Activated CD8-positive, alpha-beta memory T cell treated with anti-CD3 and anti-CD28 coated beads for 1 hour (primary cell): Measurements from ENCODE around the gene TM4SF4.

Experiments
- DNase-seq, 2 donors: peaks; one replicate each; pipeline ENCODE4 v3.0.0-alpha.2; 2020; ENCODE audit warnings: low read depth in 1 of 2; ENCODE audit errors: extremely low read depth in 1 of 2

The TM4SF4 gene

GRCh38 chr3:149480326-149481017 lies 6.0 kb downstream of the TM4SF4 start:
- DNase-seq, result no peak

DNA sequence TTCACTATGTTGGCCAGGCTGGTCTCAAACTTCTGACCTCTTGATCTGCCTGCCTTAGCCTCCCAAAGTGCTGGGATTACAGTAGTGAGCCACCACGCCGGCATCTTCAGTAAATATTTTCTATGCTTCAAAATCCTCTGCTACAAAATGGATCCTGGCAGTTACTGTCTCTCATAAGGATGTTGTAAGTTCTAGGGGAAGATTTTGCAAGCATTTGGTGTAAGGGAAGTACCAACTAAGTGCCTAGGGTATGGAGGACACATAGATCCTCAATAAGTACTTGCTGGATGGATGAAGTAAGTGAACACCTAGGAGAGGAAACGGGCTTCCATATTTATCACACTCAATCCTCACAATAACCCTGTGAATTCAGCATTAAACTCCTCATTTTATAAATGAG lies 6.6 kb downstream of the TM4SF4 start:
- no peak for DNase-seq

DNA sequence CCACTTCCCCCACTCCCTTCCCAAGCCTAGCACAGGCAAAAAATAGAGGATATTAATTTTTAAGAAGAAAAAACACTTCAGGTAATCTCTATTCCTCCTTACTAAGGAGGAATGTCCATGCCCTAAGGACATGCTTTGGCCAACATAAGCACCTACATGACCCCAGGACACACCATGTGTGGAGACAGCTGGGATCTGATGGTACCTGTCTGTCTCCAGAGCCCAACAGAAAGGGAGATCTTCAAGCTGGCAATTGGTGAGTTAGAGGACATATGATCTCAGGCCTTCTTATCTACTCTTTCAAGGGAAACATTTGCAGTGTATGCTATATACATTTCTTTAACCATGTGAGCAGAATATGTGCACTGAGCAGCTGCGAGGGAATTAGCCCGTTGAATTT lies 7.0 kb downstream of the TM4SF4 start:
- no peak for DNase-seq

DNA sequence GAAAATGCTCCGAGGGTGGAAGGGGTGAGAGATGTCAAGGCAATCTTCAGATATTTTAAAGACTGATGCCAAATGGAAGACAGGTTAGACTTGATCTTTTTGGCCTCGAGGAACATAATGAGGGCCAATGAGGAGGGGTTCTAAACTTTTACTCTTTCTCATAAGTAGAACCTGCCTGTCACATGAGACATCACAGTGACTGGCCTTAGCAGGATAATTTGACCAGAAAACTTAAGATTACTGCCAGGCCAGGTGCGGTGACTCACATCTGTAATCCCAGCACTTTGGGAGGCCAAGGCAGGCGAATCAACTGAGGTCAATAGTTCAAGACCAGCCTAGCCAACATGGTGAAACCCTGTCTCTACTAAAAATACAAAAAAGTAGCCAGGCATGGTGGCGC lies 12.2 kb downstream of the TM4SF4 start:
- DNase-seq, result no peak

DNA sequence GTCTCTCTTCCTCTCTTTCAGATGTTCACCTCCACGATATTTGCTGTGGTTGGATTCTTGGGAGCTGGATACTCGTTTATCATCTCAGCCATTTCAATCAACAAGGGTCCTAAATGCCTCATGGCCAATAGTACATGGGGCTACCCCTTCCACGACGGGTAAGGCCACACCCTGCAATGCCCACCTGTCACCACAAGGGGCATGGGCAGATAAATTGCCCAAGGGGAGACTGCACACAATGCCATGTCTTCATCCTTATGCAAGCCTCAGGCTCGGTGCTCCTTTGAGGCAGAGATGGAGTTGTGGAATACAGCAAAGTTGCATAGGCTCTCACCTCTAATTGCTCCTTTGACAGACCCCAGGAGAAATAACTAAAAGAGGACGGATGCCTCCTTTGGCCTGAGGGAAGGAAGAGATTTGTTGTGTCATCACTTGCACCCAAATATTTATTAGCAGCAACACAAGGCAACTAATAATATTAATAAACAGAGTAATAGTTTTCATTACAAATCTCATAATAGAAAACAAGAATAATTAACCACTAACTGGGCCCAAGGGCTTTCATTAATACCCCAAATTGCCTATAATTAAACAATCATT lies 13.2 kb downstream of the TM4SF4 start:
- DNase-seq, result no peak

- DNase-seq, result no peak
These were observed 14.7 kb downstream of the TM4SF4 start for GRCh38 chr3:149489060-149489690.

GRCh38 chr3:149490260-149490971 lies 15.9 kb downstream of the TM4SF4 start:
- no peak for DNase-seq

DNA sequence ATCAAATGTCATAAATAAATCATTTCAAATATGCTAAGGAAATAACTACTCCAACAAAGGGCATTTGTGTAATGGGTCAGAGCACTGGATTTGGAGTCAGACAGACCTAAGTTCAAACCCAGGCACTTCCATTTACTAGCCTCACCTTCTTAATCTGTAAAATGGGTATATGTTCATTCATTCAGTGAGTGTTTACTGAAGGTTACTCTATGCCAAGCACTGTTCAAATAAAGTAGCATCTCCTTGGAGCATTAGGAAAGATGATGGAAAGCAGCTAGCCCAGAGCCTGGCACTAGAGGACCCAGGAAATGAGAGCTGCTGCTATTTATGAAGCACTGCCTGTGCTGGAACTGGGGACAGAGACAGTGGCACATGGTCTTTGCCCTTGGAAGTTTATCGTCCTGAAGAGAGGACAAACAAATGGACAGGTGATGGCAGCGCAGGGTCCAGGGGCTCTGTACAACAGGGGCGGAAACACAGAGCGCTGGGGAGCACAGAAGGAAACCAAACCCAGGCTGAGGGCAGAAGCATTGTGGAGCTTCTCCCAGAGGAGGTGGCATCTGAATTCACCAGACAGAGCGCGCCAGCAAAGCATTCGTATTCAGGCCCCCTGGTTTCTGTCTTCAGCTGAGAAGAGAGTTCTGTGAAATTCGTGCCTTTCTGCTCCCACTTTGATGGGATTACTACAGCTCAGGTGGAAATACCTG lies 19.0 kb downstream of the TM4SF4 start:
- DNase-seq, result no peak

- no peak for DNase-seq
These were observed 19.7 kb downstream of the TM4SF4 start for GRCh38 chr3:149494022-149494758.

- no peak for DNase-seq
These were observed 20.5 kb downstream of the TM4SF4 start for GRCh38 chr3:149494759-149495580.

DNA sequence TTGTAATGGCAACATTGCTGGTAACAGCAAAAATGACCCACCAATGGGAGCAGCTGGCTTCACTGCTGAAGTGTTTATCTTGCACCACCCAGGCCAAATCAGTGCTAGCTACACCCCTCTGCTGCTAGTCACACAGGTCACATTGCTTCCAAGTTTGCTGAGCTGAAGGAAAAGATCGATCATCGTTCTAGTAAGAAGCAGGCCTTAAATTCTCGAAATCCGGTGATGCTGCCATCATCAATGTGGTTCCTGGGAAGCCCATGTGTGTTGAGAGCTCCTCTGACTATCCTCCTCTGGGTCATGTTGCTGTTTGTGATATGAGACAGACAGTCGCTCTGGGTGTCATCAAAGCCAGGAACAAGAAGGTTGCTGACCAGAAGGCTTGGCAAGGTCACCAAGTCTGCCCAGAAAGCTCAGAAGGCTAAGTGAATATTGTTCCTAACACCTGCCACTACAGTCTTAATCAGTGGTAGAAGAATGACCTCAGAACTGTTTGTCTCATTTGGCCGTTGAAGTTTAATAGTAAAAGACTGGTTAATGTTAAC lies 21.2 kb downstream of the TM4SF4 start:
- DNase-seq, result no peak

DNA sequence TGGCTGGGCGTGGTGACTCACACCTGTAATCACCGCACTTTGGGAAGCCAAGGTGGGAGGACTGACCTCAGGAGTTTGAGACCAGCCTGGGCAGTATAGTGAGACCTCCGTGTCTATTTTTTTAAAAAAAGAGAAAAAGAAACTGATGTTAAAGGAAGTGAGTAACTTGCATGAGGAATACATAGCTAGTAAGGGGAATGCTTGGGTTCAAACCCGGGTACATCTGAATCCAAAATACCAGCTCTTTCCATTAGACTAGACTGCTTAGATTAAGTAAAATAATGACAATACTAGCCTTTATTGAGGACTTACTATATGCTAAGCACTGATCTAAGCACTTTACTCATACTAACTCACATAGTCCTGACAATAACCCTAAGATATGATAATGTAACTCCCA lies 22.4 kb downstream of the TM4SF4 start:
- DNase-seq, result no peak

DNA sequence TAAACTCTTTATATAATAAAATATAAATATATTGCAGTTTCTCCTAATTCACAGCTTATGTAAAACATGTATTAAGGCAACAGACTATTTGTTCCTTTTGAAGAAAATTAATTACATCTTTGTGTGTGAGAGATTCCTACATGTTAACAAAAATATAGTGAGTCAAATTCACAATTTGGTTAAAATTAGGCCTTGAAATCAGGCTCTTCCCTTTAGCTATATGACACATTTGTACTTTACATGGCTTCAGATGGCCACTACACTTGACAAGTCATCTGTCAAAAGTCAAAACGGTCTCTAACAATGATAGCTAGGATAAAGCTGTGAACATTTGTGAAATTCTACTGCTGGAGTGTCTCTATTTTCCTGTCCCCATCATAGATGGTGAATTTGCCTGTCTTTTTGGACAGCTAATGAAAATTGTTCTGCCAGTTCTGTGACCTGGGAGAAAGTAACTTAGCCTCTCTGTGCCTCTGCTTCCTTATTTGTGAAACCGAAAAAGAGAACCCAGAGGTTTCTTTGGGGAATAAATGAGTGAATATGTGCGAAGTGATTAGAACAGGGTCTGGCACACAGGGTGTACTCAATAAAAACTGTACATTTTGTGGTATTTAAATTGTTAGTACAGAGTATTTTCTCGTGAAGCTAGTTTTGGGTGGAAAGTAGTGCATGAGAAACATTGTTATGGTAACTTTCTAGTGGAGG lies 23.6 kb downstream of the TM4SF4 start:
- DNase-seq, result no peak

DNA sequence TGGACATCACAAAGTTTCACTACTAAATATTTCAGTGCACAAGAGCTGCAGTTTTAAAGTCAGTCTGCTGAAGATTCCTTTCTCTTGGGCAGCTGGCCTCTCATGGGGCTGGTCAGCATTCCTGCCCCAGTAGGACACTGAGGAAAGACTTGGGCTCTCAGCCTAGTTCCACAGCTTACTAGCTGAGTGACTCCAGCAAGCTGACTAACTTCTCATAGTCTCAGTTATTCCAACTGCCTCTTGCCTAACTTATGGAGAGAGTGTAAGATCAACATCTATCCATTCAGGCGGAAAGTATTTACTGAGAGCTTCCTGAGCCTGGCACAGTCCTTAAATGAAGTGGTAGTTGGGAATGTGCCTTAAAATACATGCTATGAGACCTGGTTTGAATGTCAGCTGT lies 27.0 kb downstream of the TM4SF4 start:
- DNase-seq, result no peak

DNA sequence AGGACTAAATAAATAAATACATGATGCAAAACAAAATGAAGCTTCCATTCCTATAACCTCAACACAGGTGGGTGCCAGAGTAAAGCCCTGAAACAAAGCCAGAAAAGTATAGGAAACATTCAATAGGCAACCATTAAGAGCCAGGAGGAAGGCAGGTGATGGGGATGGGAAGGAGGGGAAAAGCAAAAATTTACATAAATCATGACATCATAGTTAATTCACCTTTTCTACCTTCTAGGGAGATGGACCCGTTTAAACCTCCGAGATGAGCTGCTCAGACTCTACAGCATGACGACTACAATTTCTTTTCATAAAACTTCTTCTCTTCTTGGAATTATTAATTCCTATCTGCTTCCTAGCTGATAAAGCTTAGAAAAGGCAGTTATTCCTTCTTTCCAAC lies 27.9 kb downstream of the TM4SF4 start:
- DNase-seq, result no peak

DNA sequence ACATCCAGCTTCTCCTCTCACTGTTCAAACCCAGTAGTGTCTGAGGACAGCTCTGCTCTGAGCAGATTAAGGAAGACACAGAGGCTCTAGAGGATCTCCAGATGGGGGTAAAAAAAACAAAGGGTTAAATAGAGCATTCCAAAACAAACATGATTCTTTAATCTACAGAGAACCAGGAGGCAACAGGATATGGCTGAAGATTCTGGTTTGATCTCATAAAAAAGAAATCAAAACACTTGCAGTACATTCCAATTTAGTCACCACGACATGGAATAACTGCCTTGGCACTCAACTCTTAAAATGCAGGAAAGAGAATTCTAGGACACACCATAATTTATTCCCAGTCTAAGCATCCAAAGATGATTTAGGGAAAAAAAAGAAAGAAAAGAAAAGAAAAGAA lies 32.0 kb downstream of the TM4SF4 start:
- no peak for DNase-seq

- no peak for DNase-seq
These were observed 32.5 kb downstream of the TM4SF4 start for GRCh38 chr3:149506965-149507364.

GRCh38 chr3:149507491-149508324 lies 33.2 kb downstream of the TM4SF4 start:
- DNase-seq, result no peak
